Activated CD4-positive, alpha-beta T cell treated with anti-CD3 and anti-CD28 coated beads for 4 hours (primary cell): Measurements from ENCODE around the gene IGF2BP3.

Experiments used
- DNase-seq, 2 donors: peaks; one replicate each; pipeline ENCODE4 v3.0.0-alpha.2; 2020

The IGF2BP3 gene

GRCh38 chr7:23472046-23472445 is 1.8 kb upstream of the IGF2BP3 start:
- DNase-seq, result no peak

- peak in 1 of 2 donors; percentile 31 for DNase-seq
Observed at GRCh38 chr7:23471106-23471859, 992 bp upstream of the IGF2BP3 start.

DNA sequence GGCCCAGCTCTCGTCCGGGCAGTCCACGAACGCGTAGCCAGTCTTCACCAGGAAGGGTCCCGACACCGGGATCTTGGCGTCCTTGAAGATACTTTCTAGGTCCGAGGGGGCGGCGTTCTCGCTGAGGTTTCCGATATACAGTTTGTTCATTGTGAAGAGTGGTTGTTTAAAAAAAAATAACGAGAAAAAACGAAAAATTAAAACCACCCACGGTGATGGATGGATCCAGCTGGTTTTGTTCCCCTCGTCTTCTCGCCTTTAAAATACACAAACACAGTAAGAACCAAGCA is 385 bp downstream of the IGF2BP3 start:
- DNase-seq, result no peak

- peak; percentile 32 to 40 for DNase-seq
Observed at GRCh38 chr7:23469150-23469960, 936 bp downstream of the IGF2BP3 start.

- DNase-seq, result peak in 1 of 2 donors; percentile 28
Observed at GRCh38 chr7:23468526-23469149, 1.7 kb downstream of the IGF2BP3 start.

GRCh38 chr7:23467806-23468525 is 2.3 kb downstream of the IGF2BP3 start:
- no peak for DNase-seq

DNA sequence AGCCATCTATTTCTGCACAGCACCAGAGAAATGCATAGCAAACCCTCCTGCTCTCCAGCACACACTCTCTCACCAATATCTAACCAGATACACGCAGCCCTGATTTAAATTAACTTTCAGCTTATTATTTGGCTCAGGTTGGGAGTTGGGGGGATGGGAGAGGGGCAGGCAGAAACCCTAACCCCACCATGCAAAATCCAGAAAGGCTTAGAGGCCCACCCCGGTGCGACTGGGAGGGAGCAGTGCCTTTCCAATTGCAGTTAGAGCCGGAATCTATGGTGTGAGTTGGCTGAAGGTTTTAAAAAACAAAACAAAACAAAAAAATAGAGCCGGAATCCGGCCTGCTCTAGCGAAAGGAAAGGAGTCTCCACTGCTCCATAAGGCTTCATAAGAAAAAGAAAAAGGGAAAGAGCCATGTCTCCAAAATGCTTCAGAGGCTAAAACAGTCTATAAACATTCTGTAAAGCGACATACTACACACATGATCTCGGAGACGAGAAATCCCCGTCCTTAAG is 2.9 kb downstream of the IGF2BP3 start:
- DNase-seq, result no peak

- DNase-seq, result no peak
Observed at GRCh38 chr7:23462846-23463245, 7.4 kb downstream of the IGF2BP3 start.

DNA sequence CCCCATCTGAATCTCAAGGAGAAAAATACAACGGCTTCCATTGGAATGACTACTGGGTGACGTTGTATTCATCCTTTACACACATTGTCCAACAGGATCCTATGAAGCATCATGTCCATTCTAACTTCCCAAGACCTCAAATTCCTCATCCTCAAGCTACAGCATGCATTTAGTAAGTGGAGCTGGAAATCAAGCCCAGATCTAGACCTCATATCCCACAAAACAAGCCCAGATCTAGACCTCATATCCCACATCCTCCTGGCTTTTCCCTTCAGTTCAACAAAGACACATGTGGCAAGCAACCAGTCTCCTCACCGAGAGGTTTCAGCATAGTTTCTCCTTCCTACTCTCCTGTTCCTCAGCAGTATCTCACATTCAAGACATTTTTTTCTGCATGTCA is 12.2 kb downstream of the IGF2BP3 start:
- DNase-seq, result no peak

- no peak for DNase-seq
Observed at GRCh38 chr7:23456093-23456492, 14.2 kb downstream of the IGF2BP3 start.

GRCh38 chr7:23454881-23455526 is 15.3 kb downstream of the IGF2BP3 start:
- no peak for DNase-seq

GRCh38 chr7:23450518-23450917 is 19.8 kb downstream of the IGF2BP3 start:
- DNase-seq, result no peak

DNA sequence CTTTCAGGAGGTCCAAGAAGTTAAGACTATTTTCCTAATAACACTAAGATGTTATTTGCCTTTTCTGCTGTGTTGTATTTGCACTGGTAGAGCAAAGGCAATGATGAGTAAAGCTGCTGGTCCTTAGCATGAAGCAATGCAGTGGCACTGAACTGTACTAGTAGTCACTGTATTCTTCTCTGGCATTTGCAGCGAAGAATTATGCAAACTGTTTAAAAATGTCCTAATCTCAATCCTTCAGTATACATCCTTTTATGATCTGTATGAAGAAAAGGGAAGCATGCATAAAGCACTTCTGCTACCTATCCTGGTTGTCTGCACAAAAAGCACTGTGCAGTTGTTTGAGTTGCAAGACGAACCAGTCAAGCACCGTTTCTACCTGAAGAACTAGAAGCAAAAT is 20.4 kb downstream of the IGF2BP3 start:
- no peak for DNase-seq

- DNase-seq, result no peak
Observed at GRCh38 chr7:23445326-23445725, 25.0 kb downstream of the IGF2BP3 start.

GRCh38 chr7:23443974-23444373 is 26.3 kb downstream of the IGF2BP3 start:
- no peak for DNase-seq

DNA sequence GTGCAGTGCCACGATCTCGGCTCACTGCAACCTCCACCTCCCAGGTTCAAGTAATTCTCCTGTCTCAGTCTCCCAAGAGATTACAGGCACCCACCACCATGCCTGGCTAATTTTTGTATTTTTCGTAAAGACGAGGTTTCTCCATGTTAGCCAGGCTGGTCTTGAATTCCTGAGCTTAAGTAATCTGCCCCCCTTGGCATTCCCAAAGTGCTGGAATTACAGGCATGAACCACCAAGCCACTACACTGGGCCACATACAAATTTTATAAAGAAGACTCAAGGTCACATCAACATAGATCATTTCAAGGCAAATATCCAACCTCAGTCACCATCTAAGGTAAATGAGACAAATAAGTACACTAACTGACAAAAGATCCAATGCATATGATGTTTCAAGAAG is 32.1 kb downstream of the IGF2BP3 start:
- DNase-seq, result no peak

- no peak for DNase-seq
Observed at GRCh38 chr7:23434147-23434917, 36.0 kb downstream of the IGF2BP3 start.

GRCh38 chr7:23431702-23432199 is 38.5 kb downstream of the IGF2BP3 start:
- DNase-seq, result no peak

DNA sequence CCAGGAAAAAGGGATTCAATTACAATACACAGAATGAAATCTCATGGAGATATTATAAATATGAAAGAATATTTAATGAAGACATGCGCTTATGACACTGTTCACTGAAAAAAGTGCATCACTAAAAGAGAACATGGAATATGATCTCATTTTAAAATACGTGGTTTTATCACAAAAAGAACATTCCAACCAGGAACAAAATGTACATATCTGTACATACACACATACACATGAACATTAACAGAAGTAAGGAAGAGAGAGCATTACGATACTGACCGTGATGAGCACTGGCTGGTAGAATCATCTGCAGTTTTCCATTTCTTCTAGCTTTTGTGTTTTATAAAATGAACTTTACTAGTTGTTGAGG is 39.4 kb downstream of the IGF2BP3 start:
- no peak for DNase-seq

GRCh38 chr7:23426876-23427275 is 43.4 kb downstream of the IGF2BP3 start:
- no peak for DNase-seq

GRCh38 chr7:23422909-23423308 is 47.4 kb downstream of the IGF2BP3 start:
- no peak for DNase-seq

GRCh38 chr7:23422384-23422783 is 47.9 kb downstream of the IGF2BP3 start:
- DNase-seq, result no peak
